ENCODE data around the gene CMTM6.
"Not testable (repeated sequence)": the region's sequence is repeated elsewhere in the genome, so short reads cannot be mapped to it uniquely, and the experiment has no call there.

The CMTM6 gene

DNA sequence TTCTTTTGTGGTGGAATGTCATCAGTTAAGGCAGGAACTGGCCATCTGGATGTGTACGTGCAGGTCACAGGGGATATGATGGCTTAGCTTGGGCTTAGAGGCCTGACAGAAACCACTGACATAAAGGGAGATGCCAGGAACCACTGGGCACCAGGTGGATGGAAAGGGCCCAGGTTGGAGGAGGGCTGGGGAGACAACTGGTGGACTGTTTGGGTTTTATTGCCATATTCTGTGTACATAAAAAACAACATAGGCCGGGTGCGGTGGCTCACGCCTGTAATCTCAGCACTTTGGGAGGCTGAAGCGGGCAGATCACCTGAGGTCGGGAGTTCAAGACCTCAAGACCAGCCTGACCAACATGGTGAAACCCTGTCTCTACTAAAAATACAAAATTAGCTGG, 35.8 kb downstream of the CMTM6 start:
- not testable (repeated sequence) for DNase-seq (ENCODE audit: low spot score)

DNA sequence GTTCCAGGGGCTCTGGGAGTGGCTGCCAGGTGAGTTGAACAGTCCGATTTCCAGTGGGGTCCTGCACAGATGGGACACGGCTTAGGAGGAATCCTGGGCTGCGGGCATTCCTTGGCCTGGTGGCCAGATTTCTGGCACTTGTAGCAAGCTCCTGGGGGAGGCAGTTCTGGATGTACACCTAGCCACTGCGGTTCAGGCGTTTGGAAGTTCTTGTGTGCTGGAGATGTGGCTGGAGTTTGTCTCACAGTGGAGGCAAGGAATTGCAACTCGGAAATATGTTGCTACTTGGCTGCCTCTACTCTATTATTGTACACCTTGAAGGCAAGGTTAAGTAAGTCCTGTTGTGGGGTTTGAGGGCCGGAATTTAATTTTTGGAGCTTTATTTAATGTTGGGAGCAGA, 37.9 kb downstream of the CMTM6 start:
- not testable (repeated sequence) for DNase-seq (ENCODE audit: low spot score)

DNA sequence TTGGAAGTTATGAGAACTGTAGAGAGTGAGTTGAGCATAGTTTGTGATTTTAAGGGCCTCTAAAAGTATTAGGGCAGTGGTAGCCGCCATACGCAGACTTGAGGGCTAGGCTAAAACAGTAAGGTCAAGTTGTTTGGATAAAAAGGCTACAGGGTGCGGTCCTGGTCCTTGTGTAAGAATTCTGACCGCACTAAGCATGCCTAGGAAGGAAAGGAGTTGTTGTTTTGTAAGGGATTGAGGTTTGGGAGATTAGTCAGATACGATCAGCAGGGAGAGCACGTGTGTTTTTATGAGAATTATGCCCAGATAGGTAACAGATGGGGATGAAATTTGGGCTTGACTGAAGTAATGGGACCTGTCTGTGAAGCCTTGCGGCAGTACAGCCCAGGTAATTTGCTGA, 39.2 kb downstream of the CMTM6 start:
- not testable (repeated sequence) for DNase-seq (ENCODE audit: low spot score)

DNA sequence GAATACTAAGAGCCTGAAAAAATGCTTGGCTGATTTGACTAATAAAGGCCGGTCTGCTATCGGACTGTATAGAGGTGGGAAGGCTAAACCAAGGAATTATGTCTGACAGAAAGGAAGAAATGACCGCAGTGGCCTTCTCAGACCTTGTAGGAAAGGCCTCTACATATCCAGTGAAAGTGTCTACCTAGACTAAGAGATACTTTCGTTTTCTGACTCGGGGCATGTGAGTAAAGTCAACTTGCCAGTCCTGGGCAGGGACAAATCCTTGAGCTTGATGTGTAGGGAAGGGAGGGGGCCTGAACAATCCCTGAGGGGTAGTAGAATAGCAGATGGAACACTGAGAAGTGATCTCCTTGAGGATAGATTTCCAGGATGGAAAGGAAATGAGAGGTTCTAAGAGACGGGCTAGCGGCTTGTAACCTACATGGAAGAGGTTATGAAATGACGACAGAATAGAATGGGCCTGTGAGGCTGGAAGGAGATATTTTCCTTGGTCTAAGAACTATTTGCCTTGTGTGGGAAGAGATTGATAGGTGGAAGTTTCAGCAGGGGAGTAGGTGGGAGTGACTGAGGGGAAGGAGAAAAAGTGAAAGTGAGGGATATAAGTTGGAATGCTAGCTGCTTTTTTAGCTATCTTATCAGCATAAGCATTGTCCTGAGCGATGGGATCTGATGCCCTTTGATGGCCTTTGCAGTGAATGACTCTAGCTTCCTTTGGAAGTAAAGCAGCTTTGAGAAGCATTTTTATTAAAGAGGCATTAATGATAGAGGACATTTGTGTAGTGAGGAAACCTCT, 40.3 kb downstream of the CMTM6 start:
- not testable (repeated sequence) for DNase-seq (ENCODE audit: low spot score)

DNA sequence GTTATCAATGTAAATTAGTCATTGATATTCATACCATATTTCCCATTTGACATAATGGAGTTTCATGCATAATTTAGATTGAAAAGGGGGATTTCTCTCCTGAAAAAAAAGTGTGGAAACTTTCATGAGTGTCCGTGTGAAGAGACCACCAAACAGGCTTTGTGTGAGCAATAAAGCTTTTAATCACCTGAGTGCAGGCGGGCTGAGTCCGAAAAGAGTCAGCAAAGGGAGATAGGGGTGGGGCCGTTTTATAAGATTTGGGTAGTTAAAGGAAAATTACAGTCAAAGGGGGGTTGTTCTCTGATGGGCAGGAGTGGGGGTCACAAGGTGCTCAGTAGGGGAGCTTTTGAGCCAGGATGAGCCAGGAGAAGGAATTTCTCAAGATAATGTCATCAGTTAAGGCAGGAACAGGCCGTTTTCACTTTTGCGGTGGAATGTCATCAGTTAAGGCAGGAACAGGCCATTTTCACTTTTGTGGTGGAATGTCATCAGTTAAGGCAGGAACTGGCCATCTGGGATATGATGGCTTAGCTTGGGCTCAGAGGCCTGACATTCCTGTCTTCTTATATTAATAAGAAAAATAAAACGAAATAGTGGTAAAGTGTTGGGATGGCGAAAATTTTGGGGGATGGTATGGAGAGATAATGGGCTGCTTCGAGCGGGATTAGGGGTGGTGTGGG, 41.7 kb downstream of the CMTM6 start:
- DNase-seq (ENCODE audit: low spot score) = not testable (repeated sequence)

DNA sequence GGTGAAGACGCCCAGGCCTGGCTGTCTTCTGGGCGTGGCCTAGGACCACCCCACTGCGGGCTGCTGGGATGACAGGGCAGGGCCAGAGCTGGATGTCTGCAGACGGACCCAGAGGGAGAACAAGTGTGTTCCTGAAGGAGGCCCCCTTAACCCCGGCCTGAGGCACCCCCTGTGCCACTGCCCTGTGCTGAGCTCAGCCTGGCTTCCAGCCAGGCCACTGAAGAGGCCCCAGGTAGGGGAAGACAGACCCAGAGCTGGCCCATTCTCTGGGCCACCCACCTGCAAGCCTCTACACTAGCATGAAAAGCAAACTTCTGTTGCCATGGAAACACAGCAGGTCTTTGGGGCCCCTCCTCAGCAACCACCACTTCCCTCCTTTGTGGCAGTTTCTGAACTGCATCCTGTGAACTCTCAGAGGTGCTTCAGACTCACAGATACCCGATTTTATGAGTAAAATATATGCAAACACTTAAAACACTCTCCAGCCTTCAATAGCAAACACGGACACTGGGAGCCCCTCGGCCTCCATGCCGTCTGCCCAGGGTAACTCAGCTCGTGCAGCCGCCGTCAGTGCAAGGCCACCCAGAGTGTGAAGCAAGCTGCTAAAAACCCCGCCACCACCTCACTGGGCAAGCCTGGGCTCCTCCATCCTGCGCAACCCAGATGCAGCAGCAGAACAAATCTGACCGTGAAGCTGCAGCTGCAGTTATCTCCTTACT, 42.5 kb downstream of the CMTM6 start:
- DNase-seq (ENCODE audit: low spot score) = no peak

DNA sequence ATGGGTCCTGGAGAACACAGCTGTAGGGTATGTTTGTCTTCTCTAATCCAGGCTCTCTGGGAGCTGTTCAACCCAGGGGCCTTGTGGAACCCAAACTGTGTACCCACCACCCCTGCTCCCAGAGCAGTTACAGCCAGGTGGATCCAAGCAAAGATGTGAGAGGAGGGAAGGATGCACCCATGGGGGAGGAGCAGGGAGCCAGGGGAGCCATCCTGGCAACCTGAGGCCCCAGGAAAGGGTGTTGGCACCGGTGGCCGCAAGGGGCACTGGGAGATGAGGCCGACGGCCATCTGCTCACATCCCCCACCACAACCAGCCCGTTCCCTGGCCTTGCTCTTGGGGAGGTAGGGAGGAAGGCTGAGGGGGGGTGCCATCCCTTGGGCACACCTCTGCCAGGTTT, 43.2 kb downstream of the CMTM6 start:
- no peak for DNase-seq (ENCODE audit: low spot score)

DNA sequence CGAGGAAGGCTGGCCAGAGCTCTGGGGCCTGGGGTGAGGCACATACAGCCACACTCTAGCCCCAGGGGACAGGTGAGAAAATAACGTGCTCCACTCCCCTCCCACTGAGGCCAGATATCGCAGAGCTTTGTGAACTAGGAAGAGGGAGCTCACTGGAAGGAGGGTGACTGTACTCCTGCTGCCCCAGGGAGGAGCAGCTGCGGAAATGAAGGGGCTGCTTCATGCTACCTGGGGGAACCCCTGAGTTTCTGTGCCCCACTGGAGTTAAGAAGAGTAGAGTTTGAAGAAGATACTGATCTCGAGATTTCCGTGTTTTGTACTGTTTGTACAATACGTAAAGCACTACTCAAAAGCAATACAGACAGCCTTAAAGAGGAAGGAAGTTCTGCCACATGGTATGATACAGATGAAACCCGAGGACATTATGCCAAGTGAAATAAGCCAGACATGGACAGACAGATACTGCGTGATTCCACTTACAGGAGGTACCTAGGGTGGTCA, 44.6 kb downstream of the CMTM6 start:
- no peak for DNase-seq (ENCODE audit: low spot score)

DNA sequence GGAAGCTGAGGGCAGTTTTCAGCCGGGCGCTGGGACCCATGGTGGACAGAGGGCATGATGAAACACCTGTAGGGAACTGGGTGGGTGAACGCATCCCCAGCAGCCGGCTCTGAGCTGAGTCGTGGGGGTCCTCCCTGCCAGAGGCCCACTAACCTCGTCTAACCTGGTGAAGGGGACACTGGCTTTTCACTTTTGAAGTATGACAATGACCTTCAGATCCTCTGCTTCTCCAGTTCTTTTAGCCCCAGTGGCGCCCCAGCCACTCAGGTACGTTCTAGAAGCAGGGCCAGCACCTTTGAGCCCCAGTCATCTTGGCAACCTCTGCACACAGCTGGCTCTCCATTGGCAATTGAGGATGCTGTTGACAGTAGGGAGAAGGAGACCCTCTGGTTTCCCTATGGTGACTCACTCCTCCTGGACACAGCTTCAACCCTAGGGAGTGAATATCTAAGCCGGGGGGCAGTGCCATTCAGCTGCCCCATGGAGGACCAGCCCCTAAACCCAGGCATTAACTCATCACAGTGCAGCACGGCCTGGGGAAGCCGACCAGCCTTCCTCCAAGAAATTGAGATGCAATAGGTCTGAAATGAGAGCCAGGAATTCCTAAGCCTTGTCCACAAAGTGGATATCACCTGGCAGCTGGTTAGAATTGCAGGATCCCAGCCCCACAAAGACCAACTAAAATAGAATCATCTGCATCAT, 46.1 kb downstream of the CMTM6 start:
- DNase-seq (ENCODE audit: low spot score) = no peak

DNA sequence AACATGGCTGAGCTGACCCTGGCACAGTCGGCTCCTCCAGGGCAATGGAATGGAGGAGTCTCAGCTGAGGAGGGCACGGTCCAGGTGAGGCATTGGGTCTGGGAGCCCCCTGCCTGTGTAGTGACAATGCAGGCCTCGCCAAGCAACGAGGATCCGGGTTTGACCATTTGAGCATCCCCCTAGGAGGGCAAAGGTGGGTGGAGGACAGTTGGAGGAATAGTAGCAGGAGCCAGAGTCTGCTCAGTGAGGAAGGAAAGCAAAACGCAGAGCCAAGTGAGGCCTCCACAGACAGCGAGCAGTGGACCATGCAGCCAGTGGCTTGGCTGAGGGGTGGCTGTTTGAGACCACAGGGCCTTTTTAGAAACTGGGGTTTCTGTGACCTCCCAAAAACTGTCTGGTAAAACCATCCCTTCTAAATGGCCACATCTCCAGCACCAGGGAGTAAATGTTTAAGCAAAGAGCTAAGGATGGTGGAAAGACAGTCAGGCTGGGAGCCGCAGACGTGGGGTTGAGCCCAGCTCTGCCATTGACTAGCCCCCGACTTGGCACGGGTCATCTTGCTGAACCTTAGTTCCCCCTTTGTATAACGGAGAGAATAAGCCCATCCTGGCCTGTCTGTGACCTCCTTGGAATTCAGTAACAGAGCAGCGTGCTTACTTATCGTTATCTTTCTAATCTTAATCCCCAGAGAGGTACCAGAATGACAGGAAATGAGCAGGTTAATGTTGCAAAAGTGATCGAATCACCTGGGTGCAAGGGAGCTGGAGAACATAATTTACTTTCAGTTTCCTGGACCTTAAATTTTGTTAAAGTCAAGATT, 46.8 kb downstream of the CMTM6 start:
- no peak for DNase-seq (ENCODE audit: low spot score)

DNA sequence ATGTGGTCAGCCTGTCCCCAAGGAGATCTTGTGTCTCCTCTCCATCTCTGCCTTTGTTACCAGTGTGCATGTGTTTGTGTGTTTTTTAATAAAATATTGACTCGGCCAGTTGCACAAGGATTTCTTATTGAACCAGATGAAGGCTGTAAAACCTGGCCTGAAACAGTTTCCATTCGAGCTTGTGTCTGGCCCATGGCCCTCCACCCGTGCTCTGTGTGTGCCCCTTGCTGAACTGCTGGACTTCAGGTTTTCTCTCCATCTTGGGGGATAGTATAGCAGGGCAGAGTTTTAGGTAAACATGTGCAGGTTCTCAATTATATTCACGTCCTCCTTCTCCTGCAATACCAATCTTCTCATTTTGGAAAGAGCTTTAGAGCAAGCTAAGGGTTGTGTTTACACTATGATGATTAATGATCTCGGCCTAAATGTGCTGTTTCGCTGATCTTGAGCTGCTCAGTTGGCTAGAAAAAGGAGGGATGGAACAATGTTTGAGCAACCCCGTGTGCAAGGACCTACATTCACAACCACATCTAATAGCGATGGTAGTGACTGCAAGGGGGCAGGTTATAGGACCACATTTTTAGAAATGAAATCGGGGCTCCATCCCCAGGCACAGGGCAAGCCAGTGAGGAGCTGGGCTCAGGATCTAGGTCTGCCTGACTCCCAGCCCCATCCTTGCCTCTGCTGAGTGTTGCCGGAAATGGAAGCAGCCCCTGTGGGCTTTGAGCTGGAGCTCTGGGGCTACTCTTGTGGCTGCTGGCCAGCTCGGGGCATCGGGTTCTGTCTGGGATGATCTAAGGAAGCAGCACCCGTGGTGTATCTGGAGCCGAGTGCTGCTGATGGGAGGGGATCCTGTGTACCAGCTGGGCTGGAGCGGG, 47.7 kb downstream of the CMTM6 start:
- DNase-seq (ENCODE audit: low spot score) = no peak

DNA sequence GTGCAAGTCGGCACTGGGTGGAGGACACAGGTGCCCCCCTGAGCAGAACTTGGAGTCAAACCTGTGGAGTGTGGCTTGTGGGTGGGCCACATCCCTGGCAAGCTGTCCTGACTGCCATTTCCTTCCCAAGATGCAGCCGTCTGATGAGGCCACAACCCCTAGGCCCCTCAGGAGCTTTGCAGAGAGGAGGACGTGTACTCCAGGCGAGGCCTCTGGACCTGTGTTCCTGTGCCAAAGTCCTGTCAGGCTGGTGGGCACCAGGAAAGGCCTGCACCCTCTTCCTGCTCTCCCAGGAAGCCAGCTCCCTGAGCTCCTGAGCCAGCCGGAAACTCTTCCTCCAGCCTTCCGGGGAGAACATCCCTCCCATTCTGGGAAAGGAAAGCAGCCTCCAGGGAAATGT, 48.5 kb downstream of the CMTM6 start:
- DNase-seq (ENCODE audit: low spot score) = no peak

DNA sequence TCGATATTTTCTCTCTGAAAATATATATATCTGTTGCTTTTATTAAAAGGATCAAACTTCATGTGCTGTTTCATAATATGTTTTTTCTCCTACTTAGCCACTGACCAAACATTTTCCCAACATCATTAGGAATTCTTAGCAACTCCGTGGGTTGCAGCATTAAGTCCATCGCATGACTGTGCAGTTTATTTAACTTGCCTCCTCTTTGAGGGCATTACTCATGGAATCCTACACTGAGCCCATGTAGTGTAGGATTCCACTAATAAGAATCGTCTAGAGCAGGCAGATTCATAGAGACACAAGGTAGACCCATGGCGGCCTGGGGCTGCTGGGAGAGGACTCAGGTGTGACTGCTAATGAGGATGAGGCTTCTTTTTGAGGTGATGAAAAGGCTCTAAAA, 49.3 kb downstream of the CMTM6 start:
- no peak for DNase-seq (ENCODE audit: low spot score)

DNA sequence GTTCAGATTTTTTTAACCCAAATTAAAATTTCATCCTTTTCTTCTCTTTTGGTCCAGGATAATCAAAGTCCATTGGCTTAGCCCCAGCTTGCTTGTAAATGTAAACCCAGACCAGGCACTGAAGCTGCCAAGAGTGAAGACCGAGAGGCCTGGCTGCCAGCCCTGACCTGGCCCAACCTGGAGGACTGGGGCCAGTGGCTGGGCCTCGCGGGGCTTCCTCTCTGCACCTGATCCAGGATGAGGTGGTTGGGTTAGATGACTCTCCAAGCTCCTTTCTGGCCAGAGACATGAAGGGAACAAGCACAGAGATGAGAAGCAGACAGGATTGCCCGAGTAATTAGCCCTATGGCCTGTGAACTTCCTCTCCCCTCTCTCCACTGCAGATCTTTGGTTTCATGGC, 50.6 kb downstream of the CMTM6 start:
- DNase-seq (ENCODE audit: low spot score) = no peak

DNA sequence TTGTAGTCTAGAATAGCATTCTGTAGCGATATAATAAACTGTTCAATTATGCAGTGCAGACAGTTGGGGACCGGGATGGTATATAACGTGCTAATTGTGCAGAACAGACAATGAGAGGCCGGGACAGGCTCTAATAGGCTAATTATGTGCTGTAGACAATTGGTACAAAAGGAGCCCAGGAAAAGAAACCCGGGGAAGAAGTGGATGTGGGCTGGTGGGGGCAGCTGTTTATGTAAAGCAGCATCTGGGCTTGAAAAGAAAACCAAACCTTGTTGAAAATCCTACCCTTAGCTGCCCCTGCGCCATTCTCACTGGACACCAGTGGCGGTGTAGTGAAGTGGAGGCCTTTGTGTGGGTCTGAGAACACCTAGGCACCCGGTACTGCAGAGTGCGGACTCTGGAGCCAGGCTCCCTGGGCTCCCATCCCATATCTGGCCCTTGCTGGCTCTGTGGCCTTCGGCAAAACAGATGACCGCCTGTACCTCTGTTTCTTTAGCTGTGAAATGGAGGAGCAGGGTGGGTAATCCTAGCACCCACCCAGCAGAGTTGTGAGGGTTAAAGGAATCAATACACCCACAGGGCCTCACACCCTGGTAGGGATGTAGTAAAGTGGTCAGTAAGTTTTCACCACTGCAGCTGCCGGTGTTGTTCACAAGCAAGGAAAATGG, 51.5 kb downstream of the CMTM6 start:
- DNase-seq (ENCODE audit: low spot score) = no peak

DNA sequence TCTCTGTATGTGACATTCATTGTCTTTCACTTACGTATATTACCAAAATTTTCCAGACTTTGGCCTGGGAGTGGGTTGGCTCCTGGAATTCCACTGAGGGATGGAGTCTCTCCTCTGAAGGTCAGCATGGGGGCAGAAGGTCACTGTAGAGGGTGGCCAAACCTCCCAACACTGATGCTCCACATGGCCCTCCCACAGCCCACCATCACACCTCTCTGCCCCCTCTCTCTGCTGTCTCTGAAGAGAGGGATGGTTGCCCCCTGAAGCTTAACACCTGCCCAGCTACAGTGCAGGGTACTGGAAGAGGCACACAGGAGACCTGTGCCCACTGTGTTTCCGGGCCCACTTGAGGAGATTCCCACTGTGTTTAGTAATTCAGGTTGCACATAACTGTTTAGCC, 52.2 kb downstream of the CMTM6 start:
- no peak for DNase-seq (ENCODE audit: low spot score)

DNA sequence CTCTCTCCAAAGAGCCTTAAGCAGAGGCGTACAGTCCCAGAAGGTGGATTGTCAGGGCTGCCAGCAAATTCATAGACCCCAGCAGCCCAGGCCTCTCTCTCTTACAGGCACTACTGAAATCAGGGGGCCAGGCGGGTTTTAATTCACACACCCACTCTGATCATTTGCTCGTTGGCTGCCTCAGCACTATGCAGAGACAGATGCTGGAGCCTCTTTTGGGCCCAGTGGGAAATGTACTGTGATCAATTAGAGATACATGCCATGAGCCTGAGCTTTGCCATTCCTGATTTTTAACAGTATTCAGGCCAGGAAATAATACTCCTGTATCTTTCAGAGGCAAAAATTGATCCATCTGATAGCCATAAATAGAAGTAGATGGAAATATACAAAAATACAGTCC, 53.0 kb downstream of the CMTM6 start:
- DNase-seq (ENCODE audit: low spot score) = no peak

DNA sequence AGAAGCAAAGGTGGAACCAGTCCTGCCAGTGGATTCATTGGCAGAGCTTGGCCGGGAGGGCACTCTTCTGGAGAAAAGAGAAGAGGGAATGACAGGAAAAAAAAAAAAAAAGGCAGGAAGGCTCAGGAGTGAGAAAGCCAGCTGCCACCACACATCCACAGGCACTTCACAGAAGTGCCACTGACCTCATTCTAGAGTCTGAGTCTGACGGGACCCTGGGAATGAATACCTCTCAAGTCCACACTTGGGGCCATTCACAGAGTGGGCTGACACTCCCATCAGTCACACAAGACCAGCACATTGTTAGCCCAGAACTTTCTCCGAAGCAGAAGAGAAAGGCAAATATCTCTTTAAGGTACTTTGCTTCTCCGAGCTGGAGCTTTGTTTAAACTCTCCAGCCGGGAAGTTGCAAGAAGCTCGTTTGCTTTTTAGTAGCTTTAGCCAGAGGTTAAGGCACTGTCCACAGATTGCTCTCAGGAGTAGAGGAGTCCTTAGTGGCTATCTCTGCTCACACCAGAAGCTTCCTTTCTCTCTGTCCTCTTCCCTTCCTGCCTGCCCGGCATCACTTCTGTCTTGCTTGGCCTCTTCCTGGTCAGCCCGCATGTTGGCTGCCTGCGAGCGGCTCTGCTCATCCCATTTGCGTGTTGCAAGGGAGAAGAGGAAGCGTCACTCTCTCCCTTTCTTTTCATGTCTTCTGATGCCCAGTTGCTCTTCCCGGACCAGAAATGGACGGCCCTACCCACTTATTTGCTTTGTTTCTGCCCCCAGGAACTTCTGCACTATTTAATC, 53.8 kb downstream of the CMTM6 start:
- no peak for DNase-seq (ENCODE audit: low spot score)

DNA sequence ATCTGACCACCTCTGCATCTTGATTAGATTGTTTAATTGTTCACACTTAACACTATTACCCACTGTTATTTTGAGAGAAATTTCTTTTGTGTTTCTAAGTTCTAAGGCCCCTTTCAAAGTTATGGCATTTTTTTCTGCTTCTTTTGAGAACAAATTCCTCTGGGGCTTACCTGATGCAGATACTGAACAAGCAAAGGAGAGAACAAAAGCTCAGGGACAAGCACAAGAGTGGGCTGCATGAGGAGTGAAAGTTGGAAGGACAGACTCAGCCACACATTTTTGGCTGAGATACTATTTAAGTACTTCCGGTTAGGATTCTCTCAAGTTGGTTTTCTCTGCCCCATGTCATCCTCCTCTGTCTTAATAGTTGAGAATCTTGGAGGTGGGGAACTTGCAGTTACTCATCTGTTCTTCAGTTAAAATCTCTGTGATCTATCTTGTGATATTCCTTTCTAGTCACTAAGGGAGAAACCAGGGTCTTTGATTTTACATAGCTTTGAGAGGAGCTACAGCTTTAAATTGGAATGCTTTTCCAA, 54.7 kb downstream of the CMTM6 start:
- DNase-seq (ENCODE audit: low spot score) = no peak
